Raji (cell line): ENCODE measurements around the gene TUBA4A.

ENCODE experiments used
- POLR2A ChIP-seq: IDR thresholded peaks from 2 replicates; pipeline ENCODE4 v1.6.1; 2011; ENCODE audit warnings: low read depth, low read length, control low read depth; ENCODE audit not compliant: insufficient read depth

TUBA4A gene

DNA sequence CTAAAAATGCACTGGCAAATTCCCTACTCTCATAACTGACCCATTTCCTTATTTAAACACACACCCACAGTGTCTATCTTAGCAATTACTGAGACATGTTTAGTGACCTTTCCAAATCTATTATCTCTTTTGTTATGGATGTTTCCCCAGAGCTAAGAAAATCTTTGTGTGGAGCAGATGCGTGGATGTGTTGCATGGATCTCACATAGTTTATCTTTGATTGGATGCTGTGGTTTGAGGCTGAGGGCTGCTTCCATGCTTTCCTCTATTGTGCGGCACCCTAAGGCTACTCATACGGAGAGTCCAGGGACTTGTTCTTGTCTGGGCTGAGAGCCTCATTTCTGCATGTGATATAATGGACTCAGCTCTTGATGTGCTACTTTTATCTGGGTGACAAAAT is 19.4 kb downstream of the TUBA4A start:
- TF ChIP-seq POLR2A, result no peak

DNA sequence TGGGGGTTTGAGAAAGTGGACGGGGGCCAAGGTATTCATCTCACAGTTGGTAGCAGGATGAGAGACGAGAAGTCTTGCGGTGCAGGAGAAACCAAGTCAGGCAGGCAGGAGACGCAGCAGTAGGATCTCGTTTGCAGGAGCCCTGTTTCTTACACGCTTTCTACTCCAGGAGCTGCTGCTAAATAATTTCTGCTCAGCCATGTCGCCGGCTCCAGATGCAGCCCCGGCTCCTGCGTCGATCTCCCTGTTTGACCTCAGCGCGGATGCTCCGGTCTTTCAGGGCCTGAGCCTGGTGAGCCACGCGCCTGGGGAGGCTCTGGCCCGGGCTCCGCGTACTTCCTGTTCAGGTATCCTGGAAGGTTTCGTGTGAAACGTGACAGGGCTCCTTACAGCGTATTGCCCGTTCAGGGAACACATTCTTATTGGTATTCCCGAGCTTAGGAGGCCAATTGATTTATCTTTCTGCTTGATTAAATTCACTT is 23.6 kb downstream of the TUBA4A start:
- no peak for TF ChIP-seq POLR2A

DNA sequence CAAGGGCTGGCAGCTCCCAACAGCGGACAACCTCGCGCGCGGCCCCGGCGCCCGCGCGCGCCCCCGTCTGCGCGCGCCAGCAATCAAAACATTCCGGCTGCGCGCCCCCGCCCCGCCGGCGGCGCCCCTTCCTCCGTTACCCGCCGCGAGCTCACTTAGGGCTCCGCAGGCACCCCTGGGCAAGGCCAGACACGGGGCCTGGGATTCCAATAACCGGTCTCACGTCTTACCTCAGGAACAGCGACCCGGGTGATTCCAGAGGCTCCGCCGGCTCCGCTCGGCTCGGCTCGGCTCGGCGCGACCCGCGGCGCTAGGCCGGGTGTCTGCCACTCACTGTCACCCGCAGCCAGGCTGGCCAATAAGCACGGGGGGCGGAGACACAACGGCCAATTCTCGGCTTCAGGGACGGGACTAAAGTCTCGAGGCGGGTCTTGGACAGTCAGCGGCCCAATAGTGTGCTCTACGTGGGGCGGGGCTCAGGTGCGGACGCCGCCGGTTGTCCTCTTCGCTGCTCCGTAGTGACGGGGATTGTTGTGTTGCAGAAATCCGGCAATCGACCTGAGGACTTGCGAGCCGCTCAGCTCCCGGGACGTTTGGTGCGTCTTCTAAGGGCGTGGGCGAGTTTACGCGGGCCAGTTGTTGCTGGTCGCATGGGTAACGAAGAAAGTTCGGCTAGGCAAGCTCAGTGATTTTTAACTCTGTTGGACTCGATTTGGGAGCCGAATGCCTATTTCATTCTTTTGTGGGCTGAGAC is 24.2 kb downstream of the TUBA4A start, which contains the start of the genes ANKZF1 and ATG9A:
Gene ANKZF1 (plus strand): TSS at position 502 of the 754 bp plus-strand sequence. CDS start 452 bp downstream, outside the sequence.
Gene ATG9A (minus strand): TSS at position 332 of the 754 bp plus-strand sequence. CDS start 1,612 bp downstream, outside the sequence.
- TF ChIP-seq POLR2A, result peak; percentile 87

DNA sequence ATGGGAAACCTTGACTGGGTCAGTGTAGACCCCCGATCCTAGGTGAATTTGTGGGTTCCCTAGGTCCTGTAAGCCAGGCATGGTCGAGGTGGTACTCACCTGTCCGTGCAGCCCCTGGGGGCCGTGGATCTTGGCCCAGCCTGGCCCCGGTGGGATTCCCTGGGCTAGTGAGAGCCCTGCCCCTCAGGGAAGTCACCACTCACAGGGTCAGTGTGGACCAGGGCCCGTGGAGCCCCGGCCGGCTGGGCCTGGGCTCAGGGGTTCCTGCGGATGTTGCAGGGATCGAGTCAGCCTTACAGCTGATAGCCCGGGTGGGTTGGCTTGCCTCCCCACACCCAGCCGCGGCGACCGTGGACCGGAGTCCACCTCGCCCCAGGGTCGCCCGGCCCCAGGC is 24.8 kb downstream of the TUBA4A start:
- TF ChIP-seq POLR2A, result no peak

DNA sequence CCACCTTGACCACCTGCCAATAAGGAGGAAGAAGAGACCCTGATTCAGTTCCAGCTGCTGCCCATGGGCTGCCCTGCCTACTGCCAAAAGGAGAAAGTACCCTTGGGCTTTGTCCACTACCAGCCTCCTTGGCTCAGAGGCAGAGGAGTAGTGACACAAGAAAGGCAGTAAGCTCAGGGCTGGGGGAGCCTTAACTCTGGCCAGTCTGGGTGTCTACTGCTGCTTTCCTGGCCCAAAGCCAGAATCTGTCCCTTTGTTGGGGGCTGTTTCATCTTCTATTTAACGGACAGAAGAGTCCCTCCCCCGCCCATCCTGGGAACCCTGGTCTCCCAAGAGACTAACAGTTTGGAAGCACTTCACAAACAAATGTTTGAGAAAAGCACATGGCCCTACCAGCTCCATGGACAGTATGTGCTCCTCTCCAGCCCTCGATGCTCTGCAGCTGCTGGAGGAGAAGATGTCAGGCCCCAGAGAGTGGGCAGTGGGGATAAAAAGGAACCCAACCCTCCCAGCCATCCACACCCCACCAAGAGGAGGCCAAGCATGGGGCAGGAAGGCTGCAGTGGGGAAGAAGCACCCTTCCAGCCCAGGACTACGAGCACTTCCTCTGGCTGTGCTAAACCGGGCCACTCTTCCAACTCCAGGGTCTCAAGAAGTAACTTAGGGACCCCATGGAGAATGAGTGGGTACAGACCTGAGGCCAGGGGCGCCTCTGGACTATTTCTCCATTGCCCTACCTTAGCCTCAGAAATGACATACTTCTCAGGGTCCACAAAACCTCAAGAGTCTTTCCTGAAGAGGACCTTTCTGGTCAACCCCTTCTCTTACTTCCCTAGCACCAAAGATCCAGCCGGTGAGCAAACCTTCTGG is 25.4 kb downstream of the TUBA4A start:
- TF ChIP-seq POLR2A, result no peak

DNA sequence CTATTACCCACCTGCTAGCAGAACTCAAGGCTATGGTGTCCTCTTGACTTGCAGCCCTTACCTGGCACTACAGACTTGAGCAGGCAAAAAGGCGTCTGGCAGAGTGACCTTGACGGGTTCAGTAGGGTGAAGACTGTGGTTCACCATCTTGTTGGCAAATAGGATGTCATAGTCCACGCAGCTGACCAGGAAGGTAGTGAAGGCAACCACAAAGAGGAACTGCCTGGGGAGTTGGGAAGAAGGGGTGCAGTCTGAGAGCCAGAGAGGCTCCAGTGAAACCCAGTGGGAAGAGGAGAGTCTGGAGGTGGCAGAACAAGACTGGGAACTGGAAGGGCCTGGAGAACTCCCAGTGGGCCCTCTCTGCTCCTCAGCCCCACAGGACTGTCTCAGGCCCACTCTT is 28.4 kb downstream of the TUBA4A start:
- TF ChIP-seq POLR2A, result no peak

DNA sequence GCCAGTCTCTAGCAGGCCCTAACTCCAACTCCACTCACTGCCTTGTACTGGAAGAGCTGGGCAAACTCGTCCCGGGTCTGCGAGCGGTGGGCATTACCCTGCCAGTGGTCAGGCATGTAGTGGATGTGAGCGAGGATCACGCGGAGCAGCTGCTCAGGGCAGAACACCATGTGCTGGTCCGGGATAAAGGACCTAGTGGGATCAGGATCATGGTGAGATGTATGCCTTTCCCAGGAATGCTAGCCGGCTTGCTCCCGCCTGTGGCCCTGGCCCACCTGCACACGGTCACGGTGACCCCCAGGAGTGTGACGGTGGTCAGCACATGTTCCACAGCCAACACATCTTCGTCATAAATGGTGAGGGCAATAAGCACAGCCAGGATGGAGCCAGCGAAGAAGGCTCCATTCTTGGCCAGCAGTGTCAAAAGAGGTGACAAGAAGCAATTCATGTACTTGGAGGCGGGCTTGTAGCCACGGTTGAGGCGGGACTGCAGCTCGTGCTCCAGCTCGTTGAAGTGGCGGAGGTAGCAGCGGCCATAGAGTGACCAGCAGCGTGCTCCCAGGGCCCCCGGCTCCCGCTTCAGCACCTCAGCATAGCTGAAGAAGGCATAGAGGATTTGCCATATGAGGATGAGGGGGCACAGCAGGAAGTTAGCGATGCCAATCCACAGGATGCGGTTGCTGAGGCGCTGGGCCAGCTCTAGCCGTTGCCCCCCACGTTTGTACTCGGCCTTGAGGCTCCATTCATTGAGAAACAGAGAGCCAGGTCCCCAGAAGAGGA is 29.7 kb downstream of the TUBA4A start:
- TF ChIP-seq POLR2A, result no peak

DNA sequence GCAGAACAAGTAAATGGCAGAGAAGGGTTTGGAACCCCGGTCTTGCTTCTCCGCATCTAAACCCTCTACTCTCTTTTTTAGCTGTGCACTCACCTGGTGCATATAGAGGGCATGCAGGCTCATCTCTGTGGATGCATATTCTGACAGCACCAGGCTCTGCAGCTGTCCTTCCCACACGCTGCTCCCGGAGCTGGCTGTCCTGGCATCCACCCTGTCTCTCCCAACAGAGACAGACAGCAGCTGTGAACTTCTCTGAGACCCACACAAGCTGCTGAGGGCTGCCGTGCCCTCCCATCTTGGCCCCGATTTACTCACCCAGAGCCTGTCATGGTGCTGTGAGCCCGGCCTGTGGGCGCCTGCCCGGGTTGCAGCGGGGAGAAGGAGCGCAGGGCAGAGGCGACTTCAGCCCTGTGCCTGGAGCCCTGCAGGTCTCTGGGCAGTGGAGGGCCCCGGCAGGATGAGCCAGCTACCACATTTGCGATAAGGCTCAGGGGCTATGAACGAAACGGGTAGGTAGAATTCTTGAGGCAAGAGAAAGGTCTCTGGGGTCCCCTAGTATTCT is 31.7 kb downstream of the TUBA4A start:
- TF ChIP-seq POLR2A, result no peak

DNA sequence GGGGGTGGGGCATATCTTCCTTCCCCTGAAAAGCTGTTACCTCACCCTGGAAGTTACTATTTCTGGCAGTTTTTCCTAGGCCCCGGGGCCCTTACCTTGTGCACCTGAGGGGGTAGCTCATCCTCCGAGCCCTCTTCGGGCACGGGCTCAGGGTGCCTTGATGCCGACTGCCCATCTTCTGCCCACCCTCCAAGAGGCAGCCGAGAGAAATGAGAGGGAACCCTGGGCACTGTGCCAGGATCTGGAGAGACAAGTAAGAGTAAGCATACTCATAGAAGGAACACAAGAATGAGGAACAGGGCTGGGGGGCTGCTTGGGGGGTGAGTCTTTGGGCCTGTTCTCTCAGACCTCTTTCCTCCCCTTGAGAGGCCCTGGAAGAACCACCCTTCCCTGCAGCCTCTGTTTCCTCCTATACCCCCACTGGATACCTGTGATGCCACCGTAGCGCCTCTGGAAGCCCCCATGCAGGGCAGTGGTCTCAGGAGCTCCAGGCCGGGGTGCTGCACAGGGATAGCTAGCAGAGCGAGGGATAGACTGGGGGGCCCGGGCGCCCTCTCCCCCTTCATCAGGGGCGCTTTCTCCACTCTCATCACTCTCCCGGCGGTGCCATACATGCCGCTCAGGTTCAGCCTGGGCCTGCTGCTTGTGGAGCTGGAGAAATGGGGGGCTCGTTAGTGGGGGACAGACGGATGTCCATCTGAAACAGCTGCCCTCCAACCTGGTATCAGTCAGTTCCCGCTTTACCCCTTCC is 32.9 kb downstream of the TUBA4A start:
- no peak for TF ChIP-seq POLR2A

DNA sequence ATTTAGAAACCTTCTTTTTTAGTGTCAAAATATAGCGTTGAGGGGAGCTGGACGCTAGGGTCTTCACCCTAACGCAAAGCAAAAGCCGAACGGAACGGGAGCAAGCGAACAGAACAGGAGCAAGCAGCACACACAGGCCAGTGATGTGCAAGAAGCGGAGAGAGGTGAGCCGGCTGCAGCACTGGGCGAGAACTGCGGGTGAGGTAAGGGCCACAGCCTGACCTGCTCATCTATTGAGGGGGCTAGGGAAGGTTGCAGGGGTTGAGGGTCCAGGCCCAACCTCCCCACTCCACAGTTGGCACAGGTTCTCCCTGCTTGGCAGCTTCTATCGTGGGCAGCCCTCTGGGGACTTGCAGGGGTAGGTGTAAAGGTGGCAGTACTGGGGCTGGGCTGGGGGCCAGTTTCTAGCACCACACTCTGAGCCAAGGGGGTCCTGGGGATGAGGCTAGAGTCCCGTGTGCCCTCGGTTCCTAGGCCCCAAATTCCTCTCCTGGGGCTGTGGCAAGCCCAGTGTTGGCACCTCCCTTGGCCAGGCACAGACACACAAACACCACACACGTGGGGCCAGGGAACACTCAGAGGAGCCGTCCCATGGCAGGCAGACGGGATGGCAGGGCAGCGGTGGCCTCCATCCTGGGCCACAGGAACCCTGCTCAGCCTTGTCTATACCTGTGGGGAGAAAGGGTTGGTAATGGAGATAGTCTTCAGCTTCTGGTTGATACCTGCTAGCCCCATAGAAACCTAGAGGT is 33.8 kb downstream of the TUBA4A start:
- no peak for TF ChIP-seq POLR2A

DNA sequence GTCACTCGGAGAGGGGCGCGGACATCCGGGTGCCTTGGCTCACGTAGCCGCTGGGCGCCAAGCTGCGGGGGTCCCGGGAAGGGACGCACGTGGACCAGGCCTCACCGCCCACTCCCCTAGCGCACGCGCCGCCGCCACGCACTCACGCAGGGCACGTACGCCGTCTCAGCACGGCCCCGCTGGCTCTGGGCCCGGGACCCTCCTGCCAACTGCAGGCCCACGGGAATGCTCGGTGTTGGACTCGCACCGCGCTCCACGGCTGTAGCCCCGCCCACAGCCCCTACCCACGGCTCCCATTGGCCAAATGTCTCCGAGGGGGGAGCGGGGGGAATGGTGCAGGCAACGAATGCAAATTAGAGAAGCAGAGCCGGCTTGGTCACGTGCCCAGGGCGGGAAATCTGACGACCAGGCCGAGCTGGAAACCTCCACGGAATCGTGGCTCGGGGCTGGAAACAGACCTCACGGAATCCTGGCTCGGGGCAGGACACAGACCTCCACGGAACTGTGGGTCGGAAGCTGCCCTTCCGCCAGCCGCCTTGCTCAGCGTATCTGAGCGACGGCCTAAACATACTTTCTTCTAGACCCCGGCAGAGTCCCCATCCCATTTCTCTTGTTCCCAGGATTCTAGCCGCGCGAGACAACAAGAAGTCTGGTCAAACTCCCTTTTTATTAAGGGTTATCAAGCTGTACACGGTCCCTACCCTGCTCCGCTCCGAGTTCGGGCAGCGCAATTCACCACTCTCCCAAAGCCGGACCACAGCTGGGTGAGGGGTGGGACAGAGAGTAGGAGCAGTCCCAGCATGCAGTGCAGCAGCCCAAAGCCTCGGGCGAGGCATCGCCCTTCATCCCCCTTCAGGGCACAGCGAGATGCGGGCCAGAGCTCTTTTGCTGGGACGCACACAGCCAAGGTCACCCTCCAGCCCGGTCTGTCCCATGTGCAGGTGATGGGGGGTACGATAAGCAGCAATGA is 34.7 kb downstream of the TUBA4A start, which contains the start of gene ABCB6:
Gene ABCB6 (minus strand): TSS at position 227 of the 970 bp plus-strand sequence. CDS start 285 bp downstream, outside the sequence.
- TF ChIP-seq POLR2A, result no peak

DNA sequence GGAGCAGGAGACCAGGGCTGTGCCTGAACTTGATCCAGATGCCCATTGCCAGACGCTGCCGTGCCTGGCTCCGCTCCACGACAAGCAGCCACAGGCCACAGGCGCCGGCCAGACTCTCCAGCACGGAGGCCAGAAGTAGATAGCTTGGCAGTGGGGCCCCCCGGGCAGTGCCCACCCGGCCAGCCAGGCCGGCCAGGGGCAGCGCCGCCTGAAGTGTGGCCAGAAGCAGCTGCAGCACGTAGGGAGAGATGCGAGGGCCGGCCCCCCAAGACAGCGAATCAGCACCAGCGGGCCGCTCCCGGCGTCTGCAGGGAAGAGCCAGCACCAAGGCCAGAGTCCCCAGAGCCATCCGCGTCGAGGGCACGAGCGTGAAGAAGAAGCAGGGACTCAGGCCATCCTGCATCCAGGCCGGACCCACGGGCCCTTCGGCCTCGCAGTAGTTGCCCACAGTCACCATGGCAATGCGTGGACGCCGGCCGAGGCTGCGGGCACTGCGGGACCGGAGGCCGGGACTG is 35.4 kb downstream of the TUBA4A start:
- no peak for TF ChIP-seq POLR2A
